Measurements from ENCODE around the gene ST6GALNAC5. TPM values are rescaled to one million over a fixed set of nuclear protein-coding genes. Genes with fewer than 3 reads are reported as not detected.

The ST6GALNAC5 gene
- total and polyA plus RNA-seq, 2 of the 13 experiments (the other 11 are each of a cell fraction or from before 2014, with no cell fraction given), result not detected

DNA sequence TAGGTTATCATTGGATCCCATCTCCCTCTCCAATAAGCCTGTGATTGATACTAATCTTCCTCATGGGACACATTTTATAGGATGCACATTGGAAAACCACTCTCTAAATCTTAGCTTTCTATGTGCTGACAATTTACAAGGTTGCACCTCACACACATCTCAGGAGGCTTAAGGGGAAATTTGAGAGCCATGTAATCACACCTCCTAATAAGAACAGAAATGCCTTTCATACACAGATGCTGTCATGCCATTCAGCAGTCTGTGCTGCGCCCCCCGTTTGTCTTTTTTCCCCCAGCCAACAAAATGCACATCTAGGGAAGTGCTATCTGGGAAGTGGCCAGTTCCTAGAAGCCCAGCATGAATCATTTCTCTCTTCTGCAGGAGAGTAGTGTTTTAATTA, 154.5 kb downstream of the ST6GALNAC5 start (continued):
- TF ChIP-seq, protein P1, sequence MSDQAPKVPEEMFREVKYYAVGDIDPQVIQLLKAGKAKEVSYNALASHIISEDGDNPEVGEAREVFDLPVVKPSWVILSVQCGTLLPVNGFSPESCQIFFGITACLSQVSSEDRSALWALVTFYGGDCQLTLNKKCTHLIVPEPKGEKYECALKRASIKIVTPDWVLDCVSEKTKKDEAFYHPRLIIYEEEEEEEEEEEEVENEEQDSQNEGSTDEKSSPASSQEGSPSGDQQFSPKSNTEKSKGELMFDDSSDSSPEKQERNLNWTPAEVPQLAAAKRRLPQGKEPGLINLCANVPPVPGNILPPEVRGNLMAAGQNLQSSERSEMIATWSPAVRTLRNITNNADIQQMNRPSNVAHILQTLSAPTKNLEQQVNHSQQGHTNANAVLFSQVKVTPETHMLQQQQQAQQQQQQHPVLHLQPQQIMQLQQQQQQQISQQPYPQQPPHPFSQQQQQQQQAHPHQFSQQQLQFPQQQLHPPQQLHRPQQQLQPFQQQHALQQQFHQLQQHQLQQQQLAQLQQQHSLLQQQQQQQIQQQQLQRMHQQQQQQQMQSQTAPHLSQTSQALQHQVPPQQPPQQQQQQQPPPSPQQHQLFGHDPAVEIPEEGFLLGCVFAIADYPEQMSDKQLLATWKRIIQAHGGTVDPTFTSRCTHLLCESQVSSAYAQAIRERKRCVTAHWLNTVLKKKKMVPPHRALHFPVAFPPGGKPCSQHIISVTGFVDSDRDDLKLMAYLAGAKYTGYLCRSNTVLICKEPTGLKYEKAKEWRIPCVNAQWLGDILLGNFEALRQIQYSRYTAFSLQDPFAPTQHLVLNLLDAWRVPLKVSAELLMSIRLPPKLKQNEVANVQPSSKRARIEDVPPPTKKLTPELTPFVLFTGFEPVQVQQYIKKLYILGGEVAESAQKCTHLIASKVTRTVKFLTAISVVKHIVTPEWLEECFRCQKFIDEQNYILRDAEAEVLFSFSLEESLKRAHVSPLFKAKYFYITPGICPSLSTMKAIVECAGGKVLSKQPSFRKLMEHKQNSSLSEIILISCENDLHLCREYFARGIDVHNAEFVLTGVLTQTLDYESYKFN (CRISPR knock-in tag; conservative IDR thresholded peaks at IDR 0.05), result no peak
- TF ChIP-seq CEBPG (CRISPR knock-in tag; IDR thresholded peaks at IDR 0.05) (no peak), ASH2L (IDR thresholded peaks at IDR 0.05; ENCODE audit: insufficient read length, low read depth, low read length) (no peak), ZSCAN12 (CRISPR knock-in tag; IDR thresholded peaks at IDR 0.05) (no peak), ZZZ3 (CRISPR knock-in tag; IDR thresholded peaks at IDR 0.05; ENCODE audit: borderline replicate concordance) (no peak), SIN3B (IDR thresholded peaks at IDR 0.05; ENCODE audit: low read length) (no peak), HMG20B (CRISPR knock-in tag; conservative IDR thresholded peaks at IDR 0.05) (no peak)
- TF ChIP-seq, protein P2, sequence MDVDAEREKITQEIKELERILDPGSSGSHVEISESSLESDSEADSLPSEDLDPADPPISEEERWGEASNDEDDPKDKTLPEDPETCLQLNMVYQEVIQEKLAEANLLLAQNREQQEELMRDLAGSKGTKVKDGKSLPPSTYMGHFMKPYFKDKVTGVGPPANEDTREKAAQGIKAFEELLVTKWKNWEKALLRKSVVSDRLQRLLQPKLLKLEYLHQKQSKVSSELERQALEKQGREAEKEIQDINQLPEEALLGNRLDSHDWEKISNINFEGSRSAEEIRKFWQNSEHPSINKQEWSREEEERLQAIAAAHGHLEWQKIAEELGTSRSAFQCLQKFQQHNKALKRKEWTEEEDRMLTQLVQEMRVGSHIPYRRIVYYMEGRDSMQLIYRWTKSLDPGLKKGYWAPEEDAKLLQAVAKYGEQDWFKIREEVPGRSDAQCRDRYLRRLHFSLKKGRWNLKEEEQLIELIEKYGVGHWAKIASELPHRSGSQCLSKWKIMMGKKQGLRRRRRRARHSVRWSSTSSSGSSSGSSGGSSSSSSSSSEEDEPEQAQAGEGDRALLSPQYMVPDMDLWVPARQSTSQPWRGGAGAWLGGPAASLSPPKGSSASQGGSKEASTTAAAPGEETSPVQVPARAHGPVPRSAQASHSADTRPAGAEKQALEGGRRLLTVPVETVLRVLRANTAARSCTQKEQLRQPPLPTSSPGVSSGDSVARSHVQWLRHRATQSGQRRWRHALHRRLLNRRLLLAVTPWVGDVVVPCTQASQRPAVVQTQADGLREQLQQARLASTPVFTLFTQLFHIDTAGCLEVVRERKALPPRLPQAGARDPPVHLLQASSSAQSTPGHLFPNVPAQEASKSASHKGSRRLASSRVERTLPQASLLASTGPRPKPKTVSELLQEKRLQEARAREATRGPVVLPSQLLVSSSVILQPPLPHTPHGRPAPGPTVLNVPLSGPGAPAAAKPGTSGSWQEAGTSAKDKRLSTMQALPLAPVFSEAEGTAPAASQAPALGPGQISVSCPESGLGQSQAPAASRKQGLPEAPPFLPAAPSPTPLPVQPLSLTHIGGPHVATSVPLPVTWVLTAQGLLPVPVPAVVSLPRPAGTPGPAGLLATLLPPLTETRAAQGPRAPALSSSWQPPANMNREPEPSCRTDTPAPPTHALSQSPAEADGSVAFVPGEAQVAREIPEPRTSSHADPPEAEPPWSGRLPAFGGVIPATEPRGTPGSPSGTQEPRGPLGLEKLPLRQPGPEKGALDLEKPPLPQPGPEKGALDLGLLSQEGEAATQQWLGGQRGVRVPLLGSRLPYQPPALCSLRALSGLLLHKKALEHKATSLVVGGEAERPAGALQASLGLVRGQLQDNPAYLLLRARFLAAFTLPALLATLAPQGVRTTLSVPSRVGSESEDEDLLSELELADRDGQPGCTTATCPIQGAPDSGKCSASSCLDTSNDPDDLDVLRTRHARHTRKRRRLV (CRISPR knock-in tag; IDR thresholded peaks at IDR 0.05), result no peak

Data from HepG2 (cell line).